SK-N-SH (cell line): ENCODE measurements around the gene PSMD13.

Experiments
- ELF1 ChIP-seq: IDR thresholded peaks from 2 replicates; pipeline ENCODE4 v1.4.0; 2012
- TF ChIP-seq, protein P1 (sequence below): fragments of 200-600 bp; sonication (generic); IDR thresholded peaks from 2 replicates; pipeline ENCODE4 v1.6.1; 2017; ENCODE audit warnings: antibody characterized with exemption, mild to moderate bottlenecking, moderate library complexity

DNA sequence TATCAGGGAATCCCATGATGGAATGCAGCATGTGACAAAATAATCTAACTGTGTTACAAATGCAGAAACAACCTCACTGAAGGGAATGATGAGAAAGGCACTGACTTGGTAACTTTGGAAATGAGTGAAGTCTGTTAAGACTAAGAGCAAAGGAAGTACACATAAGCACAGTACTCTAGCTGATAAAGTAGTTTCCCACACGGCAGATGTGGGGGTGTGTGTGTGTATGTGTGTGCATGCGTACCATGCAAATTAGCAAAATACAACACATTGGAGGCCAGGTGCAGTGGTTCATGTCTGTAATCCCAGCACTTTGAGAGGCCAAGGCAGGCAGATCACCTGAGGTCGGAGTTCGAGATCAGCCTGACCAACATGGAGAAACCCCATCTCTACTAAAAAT is 24.8 kb downstream of the PSMD13 start:
- TF ChIP-seq, protein P1, sequence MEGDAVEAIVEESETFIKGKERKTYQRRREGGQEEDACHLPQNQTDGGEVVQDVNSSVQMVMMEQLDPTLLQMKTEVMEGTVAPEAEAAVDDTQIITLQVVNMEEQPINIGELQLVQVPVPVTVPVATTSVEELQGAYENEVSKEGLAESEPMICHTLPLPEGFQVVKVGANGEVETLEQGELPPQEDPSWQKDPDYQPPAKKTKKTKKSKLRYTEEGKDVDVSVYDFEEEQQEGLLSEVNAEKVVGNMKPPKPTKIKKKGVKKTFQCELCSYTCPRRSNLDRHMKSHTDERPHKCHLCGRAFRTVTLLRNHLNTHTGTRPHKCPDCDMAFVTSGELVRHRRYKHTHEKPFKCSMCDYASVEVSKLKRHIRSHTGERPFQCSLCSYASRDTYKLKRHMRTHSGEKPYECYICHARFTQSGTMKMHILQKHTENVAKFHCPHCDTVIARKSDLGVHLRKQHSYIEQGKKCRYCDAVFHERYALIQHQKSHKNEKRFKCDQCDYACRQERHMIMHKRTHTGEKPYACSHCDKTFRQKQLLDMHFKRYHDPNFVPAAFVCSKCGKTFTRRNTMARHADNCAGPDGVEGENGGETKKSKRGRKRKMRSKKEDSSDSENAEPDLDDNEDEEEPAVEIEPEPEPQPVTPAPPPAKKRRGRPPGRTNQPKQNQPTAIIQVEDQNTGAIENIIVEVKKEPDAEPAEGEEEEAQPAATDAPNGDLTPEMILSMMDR = no peak
- TF ChIP-seq ELF1 = no peak
